Common myeloid progenitor, CD34-positive (primary cell): ENCODE results near the gene CLN6.
"Not testable (repeated sequence)": the region's sequence is repeated elsewhere in the genome, so short reads cannot be mapped to it uniquely, and the experiment has no call there.

Experiments used
- CTCF ChIA-PET: fragments of 350-600 bp; sonication (Branson Sonifier 250); formaldehyde crosslinking; loops from one replicate; lab custom pipeline; 2021; ENCODE audit warnings: antibody characterized with exemption; lab: Charles Lee
- POLR2A ChIA-PET: fragments of 350-600 bp; sonication (Branson Sonifier 250); formaldehyde crosslinking; loops from one replicate; lab custom pipeline; 2021; ENCODE audit warnings: antibody characterized with exemption; lab: Charles Lee
- DNase-seq, 3 donors: peaks; one replicate each; pipeline versions ENCODE4 v3.0.0 to v3.0.0-alpha.2; 2013
- H3K27ac ChIP-seq, 2 experiments: 1 replicate in 1 of 2; 2 replicates in 1 of 2; pipeline ENCODE4 v1.7.0; 2013; ENCODE audit warnings: inconsistent platforms in 2 of 2, low read length in 2 of 2, mild to moderate bottlenecking in 2 of 2, low read depth in 1 of 2, moderate library complexity in 1 of 2; ENCODE audit not compliant: severe bottlenecking in 2 of 2, insufficient read depth in 1 of 2, poor library complexity in 1 of 2
- H3K27me3 ChIP-seq, 5 experiments: replicated peaks in 2 of 5; 1 replicate in 3 of 5; 2 replicates in 2 of 5; pipeline versions ENCODE4 v1.6.1 to v1.7.0; 2013; ENCODE audit warnings: low read length in 4 of 5, mild to moderate bottlenecking in 2 of 5, moderate library complexity in 2 of 5, inconsistent platforms in 1 of 5; ENCODE audit not compliant: insufficient read depth in 5 of 5, control insufficient read depth in 4 of 5
- H3K36me3 ChIP-seq, 4 experiments: 1 replicate in 2 of 4; 2 replicates in 2 of 4; pipeline versions ENCODE4 v1.6.1 to v1.7.0; 2013; ENCODE audit warnings: low read length in 3 of 4, control low read depth in 1 of 4, mild to moderate bottlenecking in 1 of 4; ENCODE audit not compliant: control insufficient read depth in 4 of 4, insufficient read depth in 4 of 4
- H3K4me1 ChIP-seq, 4 experiments: 1 replicate in 3 of 4; 2 replicates in 1 of 4; pipeline versions ENCODE4 v1.6.1 to v1.7.1; 2013; ENCODE audit warnings: low read length in 3 of 4, mild to moderate bottlenecking in 3 of 4, control low read depth in 1 of 4, inconsistent platforms in 1 of 4, moderate library complexity in 1 of 4; ENCODE audit not compliant: control insufficient read depth in 4 of 4, insufficient read depth in 4 of 4; ENCODE audit errors: control extremely low read depth in 1 of 4
- H3K4me3 ChIP-seq, 7 experiments: 1 replicate in 4 of 7; 2 replicates in 3 of 7; pipeline versions ENCODE4 v1.5.1 to v1.7.0; 2013; ENCODE audit warnings: mild to moderate bottlenecking in 7 of 7, low read length in 6 of 7, moderate library complexity in 6 of 7, inconsistent platforms in 2 of 7, low read depth in 2 of 7, control low read depth in 1 of 7; ENCODE audit not compliant: insufficient read depth in 4 of 7, control insufficient read depth in 1 of 7; ENCODE audit errors: extremely low read depth in 1 of 7
- H3K9me3 ChIP-seq, 5 experiments: 1 replicate in 4 of 5; 2 replicates in 1 of 5; pipeline versions ENCODE4 v1.6.1 to v1.7.1; 2013; ENCODE audit warnings: low read length in 4 of 5, mild to moderate bottlenecking in 2 of 5, inconsistent platforms in 1 of 5, low read depth in 1 of 5, moderate library complexity in 1 of 5; ENCODE audit not compliant: control insufficient read depth in 4 of 5, insufficient read depth in 2 of 5; ENCODE audit errors: control extremely low read depth in 1 of 5
- WGBS: methylation state at CpG from one replicate; pipeline ENCODE4 v1.1.5; 2013; ENCODE audit not compliant: insufficient coverage; 5-methylcytosine and 5-hydroxymethylcytosine counted together

CLN6 gene

DNA sequence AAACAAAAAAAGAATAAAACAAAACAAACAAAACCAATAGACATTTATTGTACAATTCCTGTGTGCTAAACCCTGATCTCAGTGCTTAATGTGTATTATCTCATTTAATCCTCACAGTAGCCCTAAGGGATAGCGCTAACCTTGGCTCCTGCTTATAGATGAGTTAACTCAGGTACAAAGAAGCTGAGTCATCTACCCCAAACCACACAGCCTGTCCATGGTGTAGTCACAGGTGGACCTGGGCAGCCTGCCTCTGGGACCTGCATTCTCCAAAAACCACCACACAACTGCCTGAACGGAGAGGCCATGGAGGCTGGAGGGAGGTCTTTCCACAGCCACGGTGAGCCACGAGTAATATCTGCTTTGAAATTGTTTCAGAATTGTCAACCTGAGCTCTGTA lies 5.5 kb upstream of the CLN6 start:
- ChIA-PET POLR2A (no interaction called here), CTCF (interaction anchor here (1.1 to 2.9 kb wide), 3 partner anchors 8 to 18 kb away, joined by 3 to 10 read pairs (median 4); no protein-coding TSS in a partner anchor)
- H3K4me3 ChIP-seq, result no peak overlapping the region
- WGBS, result 90% methylated on average over 2 of the region's 4 CpGs
- H3K9me3 ChIP-seq, result no peaks in the 10 kb centered on the region
- no peaks in the 10 kb centered on the region for H3K36me3 ChIP-seq
- peaks cover 0 to 24% (median 8%) of the 10 kb centered on the region in 4 experiments for H3K4me1 ChIP-seq
- H3K27me3 ChIP-seq, result no peaks in the 10 kb centered on the region
- H3K27ac ChIP-seq, result no peak overlapping the region
- no peak for DNase-seq

DNA sequence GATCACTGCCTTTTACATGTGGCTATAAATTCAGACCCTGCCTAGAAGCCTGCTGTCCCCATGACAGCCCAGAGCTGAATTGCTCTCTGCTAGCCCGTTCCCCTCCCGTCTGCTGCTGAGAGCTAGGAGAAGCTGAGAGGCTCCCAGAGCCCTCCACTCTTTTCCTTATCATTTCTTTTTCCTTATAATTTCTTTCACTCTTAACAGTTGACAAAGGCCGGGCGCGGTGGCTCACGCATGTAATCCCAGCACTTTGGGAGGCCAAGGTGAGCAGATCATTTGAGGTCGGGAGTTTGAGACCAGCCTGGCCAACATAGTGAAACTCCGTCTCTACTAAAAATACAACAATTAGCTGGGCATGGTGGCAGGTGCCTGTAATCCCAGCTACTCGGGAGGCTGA lies 5.0 kb upstream of the CLN6 start:
- CTCF ChIA-PET, result interaction anchor here (1.0 to 2.9 kb wide), 3 partner anchors 15 to 18 kb away, joined by 3 to 10 read pairs (median 3); no protein-coding TSS in a partner anchor
- whole genome bisulfite sequencing, result 98% methylated on average over 6 of the region's 9 CpGs
- POLR2A ChIA-PET, DNase-seq, H3K27me3 ChIP-seq, H3K27ac ChIP-seq, H3K4me3 ChIP-seq, H3K9me3 ChIP-seq, H3K36me3 ChIP-seq: not testable (repeated sequence)
- peaks cover 0 to 27% (median 11%) of the 10 kb centered on the region in 4 experiments for H3K4me1 ChIP-seq

DNA sequence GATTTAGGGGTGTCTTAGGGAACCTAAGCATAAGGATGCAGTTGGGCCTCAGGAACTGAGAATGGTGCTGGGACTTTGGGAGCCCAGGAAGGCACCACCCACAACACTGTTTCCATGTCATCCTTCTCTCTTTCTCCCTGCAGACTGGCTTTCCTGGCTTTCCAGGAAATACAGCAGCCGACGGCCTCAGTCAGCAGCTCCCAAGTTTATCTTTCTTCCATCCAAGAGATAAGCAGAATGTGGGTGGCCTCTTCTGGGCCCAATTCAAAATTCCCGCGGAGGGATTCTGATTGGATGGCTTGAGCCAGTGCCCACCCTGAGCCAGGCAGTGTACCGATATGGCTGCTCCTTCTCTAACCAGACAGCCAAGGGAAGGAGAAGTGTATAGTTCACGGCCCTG lies 4.5 kb upstream of the CLN6 start:
- H3K9me3 ChIP-seq, result no peaks in the 10 kb centered on the region
- no peak overlapping the region for H3K4me3 ChIP-seq
- POLR2A ChIA-PET, result no interaction called here
- no peaks in the 10 kb centered on the region for H3K27me3 ChIP-seq
- H3K27ac ChIP-seq, result no peak overlapping the region
- WGBS, result 83% methylated on average over 4 of the region's 6 CpGs
- no peaks in the 10 kb centered on the region for H3K36me3 ChIP-seq
- CTCF ChIA-PET, result interaction anchor here (1.0 to 2.2 kb wide), 2 partner anchors 17 to 18 kb away, joined by 3 to 9 read pairs; no protein-coding TSS in a partner anchor
- DNase-seq, result no peak
- H3K4me1 ChIP-seq, result peaks cover 0 to 27% (median 13%) of the 10 kb centered on the region in 4 experiments

DNA sequence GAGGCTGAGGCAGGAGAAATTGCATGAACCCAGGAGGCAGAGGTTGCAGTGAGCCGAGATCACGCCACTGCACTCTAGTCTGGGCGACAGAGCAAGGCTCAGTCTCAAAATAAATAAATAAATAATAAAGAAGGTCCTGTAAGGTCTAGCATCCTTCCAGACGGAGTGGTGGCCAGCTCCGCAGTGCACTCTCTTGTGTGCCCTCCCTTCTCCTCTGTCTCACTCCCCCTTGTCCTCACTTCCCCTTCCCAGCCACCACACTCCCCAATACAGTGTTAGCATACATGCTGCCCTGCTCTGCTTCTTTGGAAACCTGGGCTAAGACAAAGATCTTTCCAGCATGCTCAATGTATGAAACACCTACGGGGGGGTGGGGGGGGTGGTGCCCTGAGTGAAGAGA lies 3.4 kb upstream of the CLN6 start:
- CTCF ChIA-PET, result interaction anchor here (1.1 to 2.2 kb wide), 3 partner anchors 9 to 38 kb away, joined by 4 to 9 read pairs (median 4); no protein-coding TSS in a partner anchor
- H3K9me3 ChIP-seq, result no peaks in the 10 kb centered on the region
- H3K27me3 ChIP-seq, result no peaks in the 10 kb centered on the region
- no peak overlapping the region for H3K27ac ChIP-seq
- 47% methylated on average over 3 of the region's 6 CpGs for WGBS
- peaks cover 0 to 39% (median 23%) of the 10 kb centered on the region in 4 experiments for H3K4me1 ChIP-seq
- no peak overlapping the region for H3K4me3 ChIP-seq
- no peaks in the 10 kb centered on the region for H3K36me3 ChIP-seq
- POLR2A ChIA-PET, result no interaction called here
- peak in 2 of 3 donors; percentile 80 to 86 for DNase-seq

DNA sequence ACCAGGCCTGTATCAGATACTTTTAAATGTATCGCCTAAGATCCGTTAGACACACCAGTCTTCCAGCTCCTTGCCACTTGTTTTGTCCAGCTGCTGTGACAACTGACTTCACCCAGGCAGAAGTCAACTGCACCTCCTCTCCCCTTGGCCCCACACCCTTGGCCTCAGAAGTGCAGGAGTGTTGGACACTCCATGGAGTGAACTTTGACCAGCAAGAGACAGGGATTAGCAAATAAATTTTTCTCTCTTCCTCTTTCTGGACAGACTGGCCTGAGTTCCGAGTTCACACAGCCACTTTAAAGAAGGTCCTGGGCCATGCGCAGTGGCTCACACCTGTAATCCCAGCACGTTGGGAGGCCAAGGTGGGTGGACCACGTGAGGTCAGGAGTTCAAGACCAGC lies 2.9 kb upstream of the CLN6 start:
- no peak overlapping the region for H3K27ac ChIP-seq
- POLR2A ChIA-PET, result interaction anchor here (0.6 to 1.4 kb wide), 2 partner anchors 9 to 110 kb away, joined by 3 to 4 read pairs; no protein-coding TSS in a partner anchor
- DNase-seq, result no peak
- CTCF ChIA-PET, result interaction anchor here (1.1 to 2.2 kb wide), 3 partner anchors 9 to 38 kb away, joined by 4 to 9 read pairs (median 4); no protein-coding TSS in a partner anchor
- H3K4me1 ChIP-seq, result peaks cover 0 to 43% (median 25%) of the 10 kb centered on the region in 4 experiments
- H3K4me3 ChIP-seq, result no peak overlapping the region
- no peaks in the 10 kb centered on the region for H3K36me3 ChIP-seq
- H3K9me3 ChIP-seq, result no peaks in the 10 kb centered on the region
- WGBS, result 92% methylated on average over 6 of the region's 6 CpGs
- no peaks in the 10 kb centered on the region for H3K27me3 ChIP-seq

DNA sequence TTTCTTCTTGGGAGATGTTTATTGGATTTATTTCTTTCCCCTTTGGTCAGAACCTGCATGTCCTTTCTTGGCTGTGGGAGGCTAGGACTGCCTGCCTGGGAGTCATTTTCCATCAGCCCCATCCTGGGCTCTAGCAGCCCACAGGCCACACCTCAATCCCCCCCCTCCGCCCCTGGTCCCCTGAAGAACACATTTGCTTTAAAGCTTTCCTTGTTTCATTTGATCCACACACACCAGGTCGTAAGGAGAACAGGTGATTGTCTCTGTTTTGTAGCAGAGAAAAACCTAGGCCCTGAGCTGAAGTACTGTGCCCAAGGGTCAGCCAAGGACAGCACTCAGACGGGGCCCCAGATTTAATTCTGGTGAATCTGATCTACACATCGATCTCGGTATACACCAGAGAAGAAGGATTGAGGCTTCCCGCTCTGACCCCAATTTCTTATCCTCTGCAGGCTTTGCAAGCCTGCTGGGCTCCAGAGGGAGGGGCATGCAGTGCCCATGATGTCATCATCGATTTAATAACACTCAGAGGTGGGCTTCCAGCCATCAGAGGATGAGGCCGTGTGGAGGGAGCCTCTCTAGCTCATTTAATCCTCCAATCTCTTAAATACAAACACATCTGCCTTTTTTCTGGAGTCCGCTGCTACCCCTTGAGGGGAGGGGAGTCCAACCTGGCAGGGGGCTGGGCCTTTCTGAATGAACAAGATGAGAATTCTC lies 1.7 kb upstream of the CLN6 start:
- no peaks in the 10 kb centered on the region for H3K36me3 ChIP-seq
- H3K27ac ChIP-seq, result no peak overlapping the region
- no peak for DNase-seq
- H3K4me1 ChIP-seq, result peaks cover 0 to 46% (median 25%) of the 10 kb centered on the region in 4 experiments
- no peak overlapping the region for H3K4me3 ChIP-seq
- 96% methylated on average over 6 of the region's 9 CpGs for WGBS
- ChIA-PET CTCF (interaction anchor here (0.6 to 1.7 kb wide), 4 partner anchors 21 to 77 kb away, joined by 3 to 5 read pairs (median 4); no protein-coding TSS in a partner anchor), POLR2A (interaction anchor here (0.7 to 1.4 kb wide), 2 partner anchors 10 to 175 kb away, joined by 3 to 4 read pairs; no protein-coding TSS in a partner anchor)
- no peaks in the 10 kb centered on the region for H3K27me3 ChIP-seq
- H3K9me3 ChIP-seq, result no peaks in the 10 kb centered on the region
